NCI-H2171 (cell line): Measurements from ENCODE around the gene OSBPL8.

Source experiments
- DNase-seq: peaks from one replicate; lab custom pipeline; 2025; lab: John Stamatoyannopoulos, UW

OSBPL8 gene

GRCh38 chr12:76308866-76309265 lies 250.7 kb downstream of the OSBPL8 start:
- no peak for DNase-seq

- no peak for DNase-seq
Observed at GRCh38 chr12:76307083-76307482, 252.5 kb downstream of the OSBPL8 start.

DNA sequence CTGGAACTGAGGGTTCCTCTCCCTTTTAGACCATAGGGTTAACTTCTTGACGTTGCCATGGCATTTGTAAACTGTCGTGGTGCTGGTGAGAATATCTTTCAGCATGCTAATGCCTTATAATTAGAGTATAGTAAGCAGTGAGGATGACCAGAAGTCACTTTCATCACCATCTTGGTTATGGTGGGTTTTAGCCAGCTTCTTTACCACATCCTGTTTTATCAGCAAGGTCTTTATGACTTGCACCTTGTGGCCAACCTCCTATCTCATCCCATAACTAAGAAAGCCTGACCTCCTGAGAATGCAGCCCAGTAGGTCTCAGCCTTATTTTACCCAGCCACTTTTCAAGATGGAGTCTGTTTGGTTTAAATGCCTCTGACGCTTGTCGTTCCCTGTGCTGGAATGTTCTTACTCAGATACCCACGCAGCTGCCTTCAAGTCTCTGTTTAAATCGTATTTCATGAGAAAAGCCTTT lies 255.5 kb downstream of the OSBPL8 start:
- DNase-seq = no peak

- DNase-seq = no peak
Observed at GRCh38 chr12:76303365-76303764, 256.2 kb downstream of the OSBPL8 start.
